ENCODE results near the gene GPSM1. TPM values are rescaled to one million over a fixed set of nuclear protein-coding genes. Genes with fewer than 3 reads are reported as not detected.

Gene GPSM1
- total and polyA plus RNA-seq, 2 experiments from 2014 or later, result 25.5 to 30.0 TPM

DNA sequence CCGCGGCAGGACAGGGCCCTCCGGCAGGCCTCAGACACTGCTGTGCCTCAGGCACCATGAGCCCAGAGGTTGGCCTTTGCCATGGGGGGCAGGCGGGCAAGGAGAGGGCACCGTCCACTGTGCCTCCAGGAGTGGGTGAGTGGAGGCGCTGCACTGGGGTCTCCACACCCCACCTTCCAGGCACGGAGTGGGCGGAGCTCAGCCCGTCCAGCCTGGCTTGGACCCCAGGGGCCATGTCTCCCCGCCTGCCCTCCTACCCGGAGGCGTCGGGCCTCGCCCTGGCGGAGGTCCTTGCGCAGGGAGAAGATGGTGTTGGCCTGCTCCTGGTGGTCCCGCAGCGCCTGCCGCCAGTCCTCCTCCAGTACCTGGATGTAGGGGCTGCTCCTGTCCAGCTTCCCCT is 42.7 kb downstream of the GPSM1 start:
- Histone ChIP-seq H3K4me1 (ENCODE audit: insufficient read depth) (peaks cover 16% of the 10 kb centered on the region), H2AFZ (no peak overlapping the region), H3K4me2 (no peak overlapping the region), H4K20me1 (ENCODE audit: insufficient read depth, poor library complexity, severe bottlenecking) (no peaks in the 10 kb centered on the region), H3K4me3 (no peak overlapping the region), H3K36me3 (replicated peaks; ENCODE audit: insufficient read depth, low read depth) (no peaks in the 10 kb centered on the region), H3K9me3 (ENCODE audit: low read depth) (no peaks in the 10 kb centered on the region), H3K27me3 (no peaks in the 10 kb centered on the region), H3K79me2 (no peaks in the 10 kb centered on the region), H3K9me2 (replicated peaks; ENCODE audit: insufficient read depth) (no peaks in the 10 kb centered on the region), H3K27ac (no peak overlapping the region)
- WGBS (ENCODE audit: low lambda C conversion rate, missing lambda C conversion rate), result 98% methylated on average over 17 of the region's 19 CpGs
- no peak for TF ChIP-seq EZH2 (IDR thresholded peaks at IDR 0.05; ENCODE audit: borderline replicate concordance)
- TF ChIP-seq, protein P1, sequence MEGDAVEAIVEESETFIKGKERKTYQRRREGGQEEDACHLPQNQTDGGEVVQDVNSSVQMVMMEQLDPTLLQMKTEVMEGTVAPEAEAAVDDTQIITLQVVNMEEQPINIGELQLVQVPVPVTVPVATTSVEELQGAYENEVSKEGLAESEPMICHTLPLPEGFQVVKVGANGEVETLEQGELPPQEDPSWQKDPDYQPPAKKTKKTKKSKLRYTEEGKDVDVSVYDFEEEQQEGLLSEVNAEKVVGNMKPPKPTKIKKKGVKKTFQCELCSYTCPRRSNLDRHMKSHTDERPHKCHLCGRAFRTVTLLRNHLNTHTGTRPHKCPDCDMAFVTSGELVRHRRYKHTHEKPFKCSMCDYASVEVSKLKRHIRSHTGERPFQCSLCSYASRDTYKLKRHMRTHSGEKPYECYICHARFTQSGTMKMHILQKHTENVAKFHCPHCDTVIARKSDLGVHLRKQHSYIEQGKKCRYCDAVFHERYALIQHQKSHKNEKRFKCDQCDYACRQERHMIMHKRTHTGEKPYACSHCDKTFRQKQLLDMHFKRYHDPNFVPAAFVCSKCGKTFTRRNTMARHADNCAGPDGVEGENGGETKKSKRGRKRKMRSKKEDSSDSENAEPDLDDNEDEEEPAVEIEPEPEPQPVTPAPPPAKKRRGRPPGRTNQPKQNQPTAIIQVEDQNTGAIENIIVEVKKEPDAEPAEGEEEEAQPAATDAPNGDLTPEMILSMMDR (IDR thresholded peaks at IDR 0.05; ENCODE audit: poor library complexity), result no peak
- no peak for TF ChIP-seq EZH2phosphoT487 (IDR thresholded peaks at IDR 0.05; ENCODE audit: low read depth, severe bottlenecking, unreplicated experiment)
- no peak for DNase-seq (ENCODE audit: low spot score)

DNA sequence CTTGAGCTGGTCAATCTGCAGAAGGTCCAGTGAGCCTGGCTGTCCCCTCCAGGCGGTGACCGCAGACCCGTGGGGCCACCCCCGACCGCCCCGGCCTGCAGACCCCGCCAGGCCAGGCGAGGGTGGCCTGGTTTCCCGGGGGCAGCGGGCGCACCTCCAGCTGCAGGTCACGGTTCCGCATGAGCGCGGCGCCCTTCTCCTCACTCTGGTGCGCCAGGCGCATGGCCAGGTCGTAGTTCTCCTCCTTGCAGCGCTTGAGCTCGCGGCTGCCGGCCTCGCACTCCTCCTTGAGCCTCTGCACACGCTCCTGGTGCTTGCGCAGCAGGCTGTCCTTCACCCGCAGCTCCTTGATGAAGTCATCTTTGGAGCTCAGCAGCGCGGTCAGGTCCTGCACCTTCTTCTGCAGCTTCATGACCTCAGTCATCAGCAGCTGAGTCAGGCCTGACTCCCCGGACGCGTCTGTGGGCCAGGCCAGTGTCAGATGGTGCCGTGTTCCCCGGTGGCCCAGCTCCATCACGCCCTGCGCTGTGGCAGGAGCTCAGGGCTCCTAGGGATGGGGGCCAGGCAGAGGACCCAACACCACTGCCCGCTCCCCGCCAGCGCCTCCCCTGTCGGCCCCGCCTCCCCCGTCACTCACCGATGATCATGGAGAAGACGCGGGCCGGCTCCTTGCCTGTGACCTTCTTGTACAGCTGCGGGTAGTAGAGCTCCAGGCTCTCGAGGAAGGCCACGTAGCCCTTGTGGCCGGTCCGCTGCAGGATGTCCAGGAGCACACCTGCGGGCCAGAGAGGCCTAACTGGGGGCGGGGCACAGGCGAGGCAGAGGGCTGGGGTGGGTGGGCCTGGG is 43.6 kb downstream of the GPSM1 start:
- H2AFZ ChIP-seq, result no peak overlapping the region
- no peaks in the 10 kb centered on the region for H3K36me3 ChIP-seq (replicated peaks; ENCODE audit: insufficient read depth, low read depth)
- no peak for DNase-seq (ENCODE audit: low spot score)
- no peaks in the 10 kb centered on the region for H3K9me3 ChIP-seq (ENCODE audit: low read depth)
- H3K4me1 ChIP-seq (ENCODE audit: insufficient read depth), result peaks cover 16% of the 10 kb centered on the region
- TF ChIP-seq EZH2 (IDR thresholded peaks at IDR 0.05; ENCODE audit: borderline replicate concordance) (no peak), EZH2phosphoT487 (IDR thresholded peaks at IDR 0.05; ENCODE audit: low read depth, severe bottlenecking, unreplicated experiment) (no peak)
- TF ChIP-seq, protein P1 (IDR thresholded peaks at IDR 0.05; ENCODE audit: poor library complexity), result no peak
- no peak overlapping the region for H3K27ac ChIP-seq
- no peak overlapping the region for H3K4me3 ChIP-seq
- H3K27me3 ChIP-seq, result no peaks in the 10 kb centered on the region
- H3K4me2 ChIP-seq, result no peak overlapping the region
- no peaks in the 10 kb centered on the region for H4K20me1 ChIP-seq (ENCODE audit: insufficient read depth, poor library complexity, severe bottlenecking)
- WGBS (ENCODE audit: low lambda C conversion rate, missing lambda C conversion rate), result 95% methylated on average over 54 of the region's 54 CpGs
- H3K79me2 ChIP-seq, result no peaks in the 10 kb centered on the region
- no peaks in the 10 kb centered on the region for H3K9me2 ChIP-seq (replicated peaks; ENCODE audit: insufficient read depth)

DNA sequence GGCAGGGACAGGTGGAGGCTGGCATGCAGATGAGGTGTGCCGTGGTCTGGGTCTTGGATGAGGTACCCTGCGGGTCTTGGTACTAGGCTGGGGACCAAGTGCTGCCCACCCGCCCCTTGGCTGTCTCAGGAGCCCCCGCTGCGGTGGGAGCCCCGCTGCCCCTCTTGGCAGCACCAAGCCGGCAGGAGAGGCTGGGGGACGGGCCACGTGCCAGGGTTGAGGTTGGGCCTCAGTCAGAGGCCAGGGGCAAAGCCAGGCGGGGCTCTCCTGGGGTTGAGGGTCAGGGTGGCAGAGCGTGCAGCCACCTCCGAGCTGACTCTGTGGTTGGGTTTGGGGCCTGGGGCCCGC is 44.2 kb downstream of the GPSM1 start:
- H3K27ac ChIP-seq, result no peak overlapping the region

More for the DNA sequence above, 44.2 kb downstream of the GPSM1 start:
- Histone ChIP-seq H3K36me3 (replicated peaks; ENCODE audit: insufficient read depth, low read depth) (no peaks in the 10 kb centered on the region), H3K27me3 (no peaks in the 10 kb centered on the region), H3K9me3 (ENCODE audit: low read depth) (no peaks in the 10 kb centered on the region), H4K20me1 (ENCODE audit: insufficient read depth, poor library complexity, severe bottlenecking) (no peaks in the 10 kb centered on the region), H3K4me2 (no peak overlapping the region), H2AFZ (no peak overlapping the region), H3K9me2 (replicated peaks; ENCODE audit: insufficient read depth) (no peaks in the 10 kb centered on the region), H3K4me1 (ENCODE audit: insufficient read depth) (peaks cover 16% of the 10 kb centered on the region), H3K79me2 (no peaks in the 10 kb centered on the region), H3K4me3 (no peak overlapping the region)
- TF ChIP-seq EZH2phosphoT487 (IDR thresholded peaks at IDR 0.05; ENCODE audit: low read depth, severe bottlenecking, unreplicated experiment) (no peak), EZH2 (IDR thresholded peaks at IDR 0.05; ENCODE audit: borderline replicate concordance) (no peak)
- TF ChIP-seq, protein P1 (IDR thresholded peaks at IDR 0.05; ENCODE audit: poor library complexity), result no peak
- DNase-seq (ENCODE audit: low spot score), result no peak
- 98% methylated on average over 9 of the region's 13 CpGs for WGBS (ENCODE audit: low lambda C conversion rate, missing lambda C conversion rate)
